ENCODE data around the gene GSC2. TPM values are rescaled to one million over a fixed set of nuclear protein-coding genes. Genes with fewer than 3 reads are reported as not detected.

GSC2 gene
- total RNA-seq, 1 experiment from 2014 or later: not detected

DNA sequence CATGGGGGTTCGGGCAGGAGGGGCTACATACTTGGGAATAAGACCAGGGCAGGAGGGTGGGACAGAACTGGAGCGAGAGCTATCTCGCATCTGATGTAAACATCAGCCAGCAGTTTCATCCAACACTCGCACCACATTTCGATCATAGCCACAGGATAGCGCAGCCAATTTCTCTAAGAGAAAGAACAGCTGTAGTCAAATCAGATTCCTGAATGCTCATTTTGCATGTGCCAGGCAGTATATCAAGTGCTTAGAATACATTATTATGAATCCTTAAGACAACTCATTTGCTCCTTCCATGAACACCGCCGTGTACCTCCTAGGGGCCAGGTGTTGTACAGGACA lies 42.4 kb downstream of the GSC2 start:
- H3K36me3 Mint-ChIP-seq (ENCODE audit: insufficient read depth, unreplicated experiment): no peaks in the 10 kb centered on the region
- no TSS peak for BruUV-seq (replicated peaks)
- DNase-seq: no peak
- Histone ChIP-seq H3K4me3 (ENCODE audit: low read depth, low read length) (no peak overlapping the region), H3K4me1 (peaks cover 9% of the 10 kb centered on the region; the same call in 1 of the 2 replicates), H3K36me3 (ENCODE audit: control insufficient read depth, insufficient read depth, low read length) (no peaks in the 10 kb centered on the region; the same call in 1 of the 2 replicates), H3K27me3 (replicated peaks; ENCODE audit: control insufficient read depth, insufficient read depth, low read length) (no peaks in the 10 kb centered on the region), H3K9me3 (no peaks in the 10 kb centered on the region)
- H3K9me3 Mint-ChIP-seq (ENCODE audit: unreplicated experiment): no peaks in the 10 kb centered on the region
- POLR2A ChIA-PET: no interaction called here
- peaks cover 5% of the 10 kb centered on the region for H3K4me1 Mint-ChIP-seq (ENCODE audit: low read depth, unreplicated experiment)
- TF ChIP-seq, protein P1, sequence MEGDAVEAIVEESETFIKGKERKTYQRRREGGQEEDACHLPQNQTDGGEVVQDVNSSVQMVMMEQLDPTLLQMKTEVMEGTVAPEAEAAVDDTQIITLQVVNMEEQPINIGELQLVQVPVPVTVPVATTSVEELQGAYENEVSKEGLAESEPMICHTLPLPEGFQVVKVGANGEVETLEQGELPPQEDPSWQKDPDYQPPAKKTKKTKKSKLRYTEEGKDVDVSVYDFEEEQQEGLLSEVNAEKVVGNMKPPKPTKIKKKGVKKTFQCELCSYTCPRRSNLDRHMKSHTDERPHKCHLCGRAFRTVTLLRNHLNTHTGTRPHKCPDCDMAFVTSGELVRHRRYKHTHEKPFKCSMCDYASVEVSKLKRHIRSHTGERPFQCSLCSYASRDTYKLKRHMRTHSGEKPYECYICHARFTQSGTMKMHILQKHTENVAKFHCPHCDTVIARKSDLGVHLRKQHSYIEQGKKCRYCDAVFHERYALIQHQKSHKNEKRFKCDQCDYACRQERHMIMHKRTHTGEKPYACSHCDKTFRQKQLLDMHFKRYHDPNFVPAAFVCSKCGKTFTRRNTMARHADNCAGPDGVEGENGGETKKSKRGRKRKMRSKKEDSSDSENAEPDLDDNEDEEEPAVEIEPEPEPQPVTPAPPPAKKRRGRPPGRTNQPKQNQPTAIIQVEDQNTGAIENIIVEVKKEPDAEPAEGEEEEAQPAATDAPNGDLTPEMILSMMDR (IDR thresholded peaks at IDR 0.05; ENCODE audit: insufficient read depth in 1 of 2, low read depth in 1 of 2, low read length in 1 of 2, severe bottlenecking in 1 of 2, unreplicated experiment in 1 of 2): no peak
- no peak overlapping the region for H3K4me3 Mint-ChIP-seq (ENCODE audit: unreplicated experiment)
- peak overlapping the region; percentile 76 for H3K27ac Mint-ChIP-seq (ENCODE audit: unreplicated experiment)
- CTCF ChIA-PET: no interaction called here
- no peaks in the 10 kb centered on the region for H3K27me3 Mint-ChIP-seq (ENCODE audit: insufficient read depth, unreplicated experiment)
- intact Hi-C loops (cut with micrococcal nuclease; ENCODE audit: unreplicated experiment): no loop called here

DNA sequence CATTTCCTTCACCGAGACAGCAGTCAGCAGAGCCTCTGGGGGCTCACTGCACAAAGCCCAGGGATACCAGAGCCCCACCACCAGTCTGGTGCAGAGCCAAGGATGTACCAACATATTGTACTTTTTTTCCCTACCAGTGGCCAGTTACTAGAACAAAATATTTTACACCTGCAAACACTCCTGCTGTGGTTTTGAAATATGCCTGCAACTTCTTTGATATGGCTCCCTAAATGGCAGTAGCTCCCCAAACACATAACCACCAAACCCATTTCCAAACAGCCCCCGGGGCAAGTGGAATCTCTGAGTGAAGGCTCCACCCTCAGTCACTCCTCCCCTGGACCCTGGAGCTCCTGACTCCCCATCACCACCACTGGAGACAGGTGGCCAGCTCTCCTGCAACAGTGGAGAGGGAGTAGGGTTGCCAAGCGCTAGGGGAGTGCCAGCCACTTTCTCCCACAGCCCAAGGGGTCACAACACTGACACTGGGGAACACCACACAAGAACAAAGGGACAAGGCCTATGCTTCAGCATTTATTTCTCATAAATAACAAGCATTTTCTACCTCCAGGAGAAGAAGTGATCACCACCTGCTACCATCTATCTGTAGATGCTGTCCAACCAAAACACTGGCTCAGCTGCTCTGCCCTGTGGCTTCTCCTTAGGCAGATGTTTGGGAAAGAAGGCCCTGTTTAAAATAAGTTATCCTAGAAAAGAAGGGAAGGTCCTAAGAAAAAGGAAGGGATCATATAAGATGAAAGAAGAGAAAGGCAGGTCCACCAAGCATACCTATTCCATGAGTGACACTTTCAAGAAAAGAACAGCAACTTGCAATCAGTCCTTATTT lies 43.0 kb downstream of the GSC2 start:
- TF ChIP-seq, protein P1 (IDR thresholded peaks at IDR 0.05; ENCODE audit: insufficient read depth in 1 of 2, low read depth in 1 of 2, low read length in 1 of 2, severe bottlenecking in 1 of 2, unreplicated experiment in 1 of 2): no peak
- peaks cover 9% of the 10 kb centered on the region; the same call in 1 of the 2 replicates for H3K4me1 ChIP-seq
- H3K9me3 Mint-ChIP-seq (ENCODE audit: unreplicated experiment): no peaks in the 10 kb centered on the region
- no peak overlapping the region for H3K4me3 ChIP-seq (ENCODE audit: low read depth, low read length)
- H3K4me3 Mint-ChIP-seq (ENCODE audit: unreplicated experiment): no peak overlapping the region
- intact Hi-C loops (cut with micrococcal nuclease; ENCODE audit: unreplicated experiment): no loop called here
- no peak for DNase-seq
- peak overlapping the region; percentile 76 for H3K27ac Mint-ChIP-seq (ENCODE audit: unreplicated experiment)
- peaks cover 3% of the 10 kb centered on the region for H3K36me3 Mint-ChIP-seq (ENCODE audit: insufficient read depth, unreplicated experiment)
- ChIA-PET POLR2A (no interaction called here), CTCF (no interaction called here)
- H3K4me1 Mint-ChIP-seq (ENCODE audit: low read depth, unreplicated experiment): peaks cover 5% of the 10 kb centered on the region
- no peaks in the 10 kb centered on the region for H3K27me3 ChIP-seq (replicated peaks; ENCODE audit: control insufficient read depth, insufficient read depth, low read length)
- no TSS peak for BruUV-seq (replicated peaks)
- H3K36me3 ChIP-seq (ENCODE audit: control insufficient read depth, insufficient read depth, low read length): no peaks in the 10 kb centered on the region
- no peaks in the 10 kb centered on the region for H3K9me3 ChIP-seq
- no peaks in the 10 kb centered on the region for H3K27me3 Mint-ChIP-seq (ENCODE audit: insufficient read depth, unreplicated experiment)

DNA sequence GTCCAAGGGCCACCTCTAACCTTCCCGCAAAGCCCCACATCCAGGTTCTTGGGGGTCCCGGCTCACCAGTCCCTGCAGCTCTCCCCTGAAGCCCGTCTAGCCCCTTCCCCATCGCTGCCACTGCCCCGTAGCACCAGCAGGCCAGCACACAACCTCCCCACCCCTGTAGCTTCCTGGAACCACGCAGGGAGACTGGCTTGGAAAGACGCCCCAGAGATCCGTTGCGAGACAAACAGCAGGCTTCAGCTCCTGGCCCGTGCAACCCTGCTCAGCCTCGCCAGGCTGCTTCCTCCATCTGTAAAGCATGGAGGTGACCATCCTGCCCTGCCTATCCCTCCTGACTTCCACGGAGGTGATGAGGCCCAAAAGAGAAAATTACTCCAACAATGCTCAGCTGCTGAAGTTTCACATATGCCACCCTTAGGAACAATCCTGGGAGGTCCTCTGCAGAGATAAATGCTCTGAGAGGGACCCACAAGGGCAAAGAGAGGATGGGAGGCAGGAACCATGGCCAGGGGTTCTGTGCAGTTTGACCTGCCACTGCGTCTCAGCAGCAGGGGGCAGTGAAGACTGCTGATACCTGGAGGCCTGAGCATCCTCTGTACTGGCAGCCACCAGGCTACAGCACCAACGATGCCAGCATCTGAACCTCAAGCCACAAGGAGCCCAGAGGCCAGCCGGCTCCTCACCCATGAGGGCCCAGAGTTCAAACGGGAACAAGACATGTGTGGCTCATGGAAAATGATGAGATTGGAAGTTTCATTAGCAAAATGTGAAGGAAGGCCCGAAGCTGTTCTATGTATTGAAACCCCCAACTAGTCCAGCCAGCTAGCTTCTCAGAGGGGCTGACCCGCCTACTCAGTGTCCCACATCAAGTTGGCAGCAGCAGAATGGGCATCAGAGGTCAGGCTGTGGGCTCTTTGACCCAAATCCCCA lies 44.0 kb downstream of the GSC2 start:
- DNase-seq: no peak
- Histone ChIP-seq H3K4me3 (ENCODE audit: low read depth, low read length) (no peak overlapping the region), H3K4me1 (peaks cover 9% of the 10 kb centered on the region; the same call in 1 of the 2 replicates), H3K36me3 (ENCODE audit: control insufficient read depth, insufficient read depth, low read length) (no peaks in the 10 kb centered on the region), H3K9me3 (no peaks in the 10 kb centered on the region), H3K27me3 (replicated peaks; ENCODE audit: control insufficient read depth, insufficient read depth, low read length) (no peaks in the 10 kb centered on the region)
- TF ChIP-seq, protein P1 (IDR thresholded peaks at IDR 0.05; ENCODE audit: insufficient read depth in 1 of 2, low read depth in 1 of 2, low read length in 1 of 2, severe bottlenecking in 1 of 2, unreplicated experiment in 1 of 2): peak; percentile 19 to 21
- ChIA-PET CTCF (no interaction called here), POLR2A (no interaction called here)
- H3K4me1 Mint-ChIP-seq (ENCODE audit: low read depth, unreplicated experiment): peaks cover 5% of the 10 kb centered on the region
- no peaks in the 10 kb centered on the region for H3K9me3 Mint-ChIP-seq (ENCODE audit: unreplicated experiment)
- no peaks in the 10 kb centered on the region for H3K27me3 Mint-ChIP-seq (ENCODE audit: insufficient read depth, unreplicated experiment)
- peaks cover 8% of the 10 kb centered on the region for H3K36me3 Mint-ChIP-seq (ENCODE audit: insufficient read depth, unreplicated experiment)
- no peak overlapping the region for H3K27ac Mint-ChIP-seq (ENCODE audit: unreplicated experiment)
- no peak overlapping the region for H3K4me3 Mint-ChIP-seq (ENCODE audit: unreplicated experiment)
- intact Hi-C loops (cut with micrococcal nuclease; ENCODE audit: unreplicated experiment): no loop called here
- BruUV-seq (replicated peaks): no TSS peak

All from Caco-2 (cell line).